Mucosa of stomach (tissue), 1 donor: Measurements from ENCODE around the gene PLXNB3.
"Not testable (repeated sequence)": the region's sequence is repeated elsewhere in the genome, so short reads cannot be mapped to it uniquely, and the experiment has no call there.

ENCODE experiments used
- H3K27me3 ChIP-seq: one replicate; pipeline ENCODE4 v1.7.0; 2013; ENCODE audit warnings: mild to moderate bottlenecking, low read length; ENCODE audit not compliant: control insufficient read depth, insufficient read depth
- H3K36me3 ChIP-seq: one replicate; pipeline ENCODE4 v1.7.0; 2013; ENCODE audit warnings: low read length; ENCODE audit not compliant: control insufficient read depth, insufficient read depth
- H3K4me1 ChIP-seq: one replicate; pipeline ENCODE4 v1.7.0; 2013; ENCODE audit warnings: mild to moderate bottlenecking, low read length; ENCODE audit not compliant: control insufficient read depth, insufficient read depth
- H3K4me3 ChIP-seq: one replicate; pipeline ENCODE4 v1.7.0; 2013; ENCODE audit warnings: low read length
- H3K9ac ChIP-seq: one replicate; pipeline ENCODE4 v1.7.0; 2013; ENCODE audit warnings: mild to moderate bottlenecking, low read length, moderate library complexity
- H3K9me3 ChIP-seq: one replicate; pipeline ENCODE4 v1.7.0; 2013; ENCODE audit warnings: mild to moderate bottlenecking, low read length, moderate library complexity; ENCODE audit not compliant: control insufficient read depth
- donor health status: Pancreatic carcinoma.

Gene PLXNB3

GRCh38 chrX:153746359-153746758 lies 17.7 kb upstream of the PLXNB3 start:
- H3K36me3 ChIP-seq, result no peaks in the 10 kb centered on the region
- no peaks in the 10 kb centered on the region for H3K9me3 ChIP-seq
- H3K27me3 ChIP-seq, result no peaks in the 10 kb centered on the region
- no peak overlapping the region for H3K9ac ChIP-seq
- no peak overlapping the region for H3K4me3 ChIP-seq
- H3K4me1 ChIP-seq, result no peaks in the 10 kb centered on the region

GRCh38 chrX:153746991-153747390 lies 17.1 kb upstream of the PLXNB3 start:
- H3K36me3 ChIP-seq, H3K9me3 ChIP-seq, H3K27me3 ChIP-seq, H3K9ac ChIP-seq, H3K4me1 ChIP-seq, H3K4me3 ChIP-seq: not testable (repeated sequence)

GRCh38 chrX:153749017-153749416 lies 15.0 kb upstream of the PLXNB3 start:
- H3K9me3 ChIP-seq, H3K4me1 ChIP-seq, H3K4me3 ChIP-seq, H3K9ac ChIP-seq, H3K36me3 ChIP-seq, H3K27me3 ChIP-seq: not testable (repeated sequence)

GRCh38 chrX:153750127-153750774 lies 13.8 kb upstream of the PLXNB3 start:
- Histone ChIP-seq H3K9ac (no peak overlapping the region), H3K36me3 (no peaks in the 10 kb centered on the region), H3K4me1 (no peaks in the 10 kb centered on the region), H3K4me3 (no peak overlapping the region), H3K9me3 (no peaks in the 10 kb centered on the region), H3K27me3 (no peaks in the 10 kb centered on the region)

- no peaks in the 10 kb centered on the region for H3K9me3 ChIP-seq
- no peaks in the 10 kb centered on the region for H3K4me1 ChIP-seq
- no peak overlapping the region for H3K4me3 ChIP-seq
- no peak overlapping the region for H3K9ac ChIP-seq
- no peaks in the 10 kb centered on the region for H3K27me3 ChIP-seq
- no peaks in the 10 kb centered on the region for H3K36me3 ChIP-seq
Observed at GRCh38 chrX:153755136-153755535, 8.9 kb upstream of the PLXNB3 start.

- Histone ChIP-seq H3K27me3 (no peaks in the 10 kb centered on the region), H3K4me3 (no peak overlapping the region), H3K36me3 (no peaks in the 10 kb centered on the region), H3K4me1 (peaks cover 9% of the 10 kb centered on the region), H3K9me3 (no peaks in the 10 kb centered on the region), H3K9ac (no peak overlapping the region)
Observed at GRCh38 chrX:153761863-153762262, 2.2 kb upstream of the PLXNB3 start.

GRCh38 chrX:153762626-153763173 lies 1.3 kb upstream of the PLXNB3 start:
- H3K4me3 ChIP-seq, result no peak overlapping the region
- no peaks in the 10 kb centered on the region for H3K27me3 ChIP-seq
- H3K9ac ChIP-seq, result no peak overlapping the region
- no peaks in the 10 kb centered on the region for H3K9me3 ChIP-seq
- peaks cover 10% of the 10 kb centered on the region for H3K4me1 ChIP-seq
- H3K36me3 ChIP-seq, result no peaks in the 10 kb centered on the region

GRCh38 chrX:153763298-153763932 lies 634 bp upstream of the PLXNB3 start:
- no peak overlapping the region for H3K9ac ChIP-seq
- no peak overlapping the region for H3K4me3 ChIP-seq
- H3K27me3 ChIP-seq, result no peaks in the 10 kb centered on the region
- H3K36me3 ChIP-seq, result no peaks in the 10 kb centered on the region
- no peaks in the 10 kb centered on the region for H3K9me3 ChIP-seq
- H3K4me1 ChIP-seq, result peaks cover 10% of the 10 kb centered on the region

- Histone ChIP-seq H3K36me3 (no peaks in the 10 kb centered on the region), H3K4me1 (peaks cover 10% of the 10 kb centered on the region), H3K9ac (peak overlapping the region; percentile 22), H3K27me3 (no peaks in the 10 kb centered on the region), H3K9me3 (no peaks in the 10 kb centered on the region), H3K4me3 (no peak overlapping the region)
Observed at GRCh38 chrX:153764786-153765137, 713 bp downstream of the PLXNB3 start.

- Histone ChIP-seq H3K4me1 (peaks cover 10% of the 10 kb centered on the region), H3K4me3 (no peak overlapping the region), H3K27me3 (no peaks in the 10 kb centered on the region), H3K36me3 (no peaks in the 10 kb centered on the region), H3K9ac (no peak overlapping the region), H3K9me3 (no peaks in the 10 kb centered on the region)
Observed at GRCh38 chrX:153765138-153766079, 1.4 kb downstream of the PLXNB3 start.

GRCh38 chrX:153766098-153766817 lies 2.2 kb downstream of the PLXNB3 start:
- no peaks in the 10 kb centered on the region for H3K36me3 ChIP-seq
- H3K9ac ChIP-seq, result no peak overlapping the region
- no peaks in the 10 kb centered on the region for H3K9me3 ChIP-seq
- no peaks in the 10 kb centered on the region for H3K27me3 ChIP-seq
- no peak overlapping the region for H3K4me3 ChIP-seq
- H3K4me1 ChIP-seq, result peaks cover 10% of the 10 kb centered on the region
